ENCODE results near the gene SCRT2.
"Not testable (repeated sequence)": the region's sequence is repeated elsewhere in the genome, so short reads cannot be mapped to it uniquely, and the experiment has no call there.

The SCRT2 gene

DNA sequence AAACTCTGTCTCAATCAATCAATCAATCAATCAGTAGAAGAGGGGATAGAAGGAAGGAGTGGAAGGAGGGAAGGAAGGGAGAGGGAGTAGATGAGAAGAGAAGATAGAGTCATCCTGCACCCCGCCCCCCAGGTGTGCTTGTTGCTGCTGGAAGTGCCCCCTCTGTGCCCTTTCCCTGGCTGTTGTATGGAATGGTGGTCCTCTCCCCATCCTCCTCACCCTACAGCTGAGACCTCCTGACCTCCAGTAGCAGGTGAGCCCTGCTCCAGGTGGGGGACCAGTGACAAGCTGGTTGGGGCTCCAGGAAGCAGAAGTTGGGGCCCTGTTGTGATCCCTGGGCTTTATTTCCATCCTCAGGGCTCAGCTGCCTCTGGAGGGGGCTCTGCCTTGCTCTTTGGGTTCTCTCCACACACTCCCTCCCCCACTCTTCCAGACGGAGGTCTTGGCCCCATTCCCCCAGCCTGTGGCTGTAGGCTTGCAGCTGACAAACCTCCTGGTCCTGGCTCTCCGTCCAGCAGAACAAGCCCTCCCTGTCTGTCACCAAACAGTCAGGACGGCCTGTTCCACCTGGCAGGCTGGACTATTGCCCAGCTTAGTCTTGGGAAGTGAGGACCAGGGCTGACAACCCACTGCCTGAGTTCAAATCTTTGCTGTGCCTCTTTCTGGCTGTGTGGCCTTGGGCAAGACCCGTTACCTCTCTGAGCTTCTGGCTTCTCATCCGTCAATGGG lies 26.0 kb upstream of the SCRT2 start:
- no peak for DNase-seq (ENCODE audit: low read depth in 2 of 2)

DNA sequence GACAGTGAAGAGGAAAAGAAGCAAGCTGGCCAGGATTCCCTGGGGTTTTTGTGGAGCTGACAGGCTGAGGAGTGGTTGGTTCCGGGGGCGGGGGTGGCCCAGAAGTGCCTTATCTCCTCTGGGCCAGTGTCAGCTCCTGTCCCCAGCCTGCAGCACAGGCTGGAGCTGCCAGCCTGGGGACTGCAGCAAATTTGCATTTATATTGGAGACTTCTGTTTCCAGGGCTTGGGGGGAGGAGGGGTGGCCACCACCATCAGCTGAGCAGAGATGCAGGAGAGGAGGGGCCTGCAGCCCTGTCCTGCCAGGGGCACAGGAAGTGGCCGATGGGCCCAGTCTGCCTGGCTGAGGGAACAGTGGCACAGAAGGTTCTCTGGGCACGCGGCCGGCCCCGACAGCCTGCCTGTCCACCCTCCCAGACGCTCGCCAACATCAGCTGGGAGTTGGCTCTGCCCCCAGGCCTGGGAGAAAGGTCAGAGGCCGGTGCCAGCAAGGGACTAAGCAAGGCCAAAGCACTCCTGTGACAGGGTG lies 24.3 kb upstream of the SCRT2 start:
- no peak for DNase-seq (ENCODE audit: low read depth in 2 of 2)

DNA sequence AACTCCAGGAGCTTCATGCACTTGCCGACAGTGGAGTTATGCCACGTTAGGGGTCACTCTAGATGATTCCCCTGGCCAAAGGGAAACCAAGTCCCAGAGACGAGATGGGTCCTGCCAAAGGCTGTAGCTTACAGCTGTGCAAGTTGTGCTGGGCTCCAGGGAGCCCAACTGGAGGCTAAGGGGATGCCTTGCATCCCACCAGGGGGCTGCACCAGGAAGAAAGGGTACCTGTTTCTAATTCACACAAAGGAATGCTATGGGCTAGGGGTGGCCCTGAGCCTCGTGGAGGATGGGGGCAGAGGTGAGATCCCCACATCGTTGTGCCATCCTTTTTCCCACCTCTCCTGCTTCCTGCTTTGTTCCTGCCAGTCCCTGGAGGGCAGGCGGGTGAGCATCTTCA lies 23.7 kb upstream of the SCRT2 start:
- DNase-seq (ENCODE audit: low read depth in 2 of 2), result no peak

DNA sequence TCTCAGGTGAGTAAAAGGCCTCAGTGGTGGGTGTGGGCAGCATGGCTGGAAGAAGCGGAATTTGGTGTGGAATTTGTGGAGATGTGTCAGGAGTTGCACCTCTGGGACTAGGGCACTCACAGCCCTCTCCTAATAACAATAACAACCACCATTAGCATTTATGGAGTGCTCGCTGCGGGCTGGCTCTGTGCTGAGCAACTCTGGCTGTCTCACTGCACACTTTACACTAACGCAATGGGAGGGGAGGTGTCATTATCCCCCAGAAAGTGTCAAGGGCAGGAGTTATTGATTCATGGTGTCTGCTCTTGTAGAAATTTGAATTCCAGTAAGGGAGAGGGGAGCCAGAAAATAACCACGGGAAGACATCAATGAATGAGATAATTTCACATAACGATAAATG lies 22.7 kb upstream of the SCRT2 start:
- DNase-seq (ENCODE audit: low read depth in 2 of 2), result no peak

DNA sequence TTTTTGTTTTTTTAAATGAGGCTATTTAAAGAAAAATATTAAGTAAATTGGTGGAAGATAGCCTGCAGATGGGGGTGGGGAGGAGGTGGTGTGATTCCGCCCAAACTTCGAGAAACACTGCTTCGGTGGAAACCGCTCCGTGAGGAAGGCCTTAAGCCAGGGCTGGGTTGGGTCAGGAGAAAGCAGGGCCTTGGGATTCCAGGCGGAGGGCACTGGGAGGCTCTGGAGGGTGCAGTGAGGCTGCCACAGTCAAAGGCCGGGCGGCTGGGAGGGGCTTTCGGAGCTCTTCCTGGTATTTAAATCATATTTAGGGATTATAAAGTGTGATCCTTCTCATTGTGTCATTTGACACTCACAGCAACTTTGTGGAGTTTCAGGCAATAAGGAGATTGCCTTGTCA lies 22.2 kb upstream of the SCRT2 start:
- no peak for DNase-seq (ENCODE audit: low read depth in 2 of 2)

DNA sequence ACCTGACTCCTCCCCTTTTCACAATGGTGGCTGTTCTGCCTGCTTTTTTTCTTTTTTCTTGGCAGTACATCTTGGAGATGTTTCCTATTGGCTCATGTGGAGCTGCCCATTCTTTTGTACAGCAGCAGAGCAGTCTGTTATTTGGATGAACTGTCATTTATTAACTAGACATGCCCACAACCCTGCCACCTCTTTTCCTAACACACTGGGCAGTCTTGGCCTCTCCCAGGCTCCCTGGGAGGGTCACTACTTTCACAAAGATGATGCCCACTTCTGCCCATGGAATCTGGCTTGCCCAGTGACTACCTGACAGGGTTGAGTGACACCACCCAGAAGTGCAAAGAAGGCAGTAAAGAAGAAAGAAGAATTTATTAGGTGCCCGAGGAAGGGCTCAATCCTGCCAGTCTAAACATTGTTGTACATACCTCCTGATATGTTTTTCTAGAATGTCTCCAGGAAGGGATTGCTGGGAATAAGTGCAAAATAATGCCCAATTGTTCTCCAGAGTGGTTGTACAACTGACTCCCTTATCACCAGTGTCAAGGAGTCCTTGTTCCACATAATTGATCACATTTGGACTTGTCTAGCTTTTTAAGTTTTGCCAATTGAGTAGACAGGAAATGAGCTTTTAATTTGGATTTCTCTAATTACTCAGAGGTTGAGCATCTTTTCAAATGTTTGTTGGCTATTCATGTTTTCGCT lies 19.7 kb upstream of the SCRT2 start:
- DNase-seq (ENCODE audit: low read depth in 2 of 2), result no peak

DNA sequence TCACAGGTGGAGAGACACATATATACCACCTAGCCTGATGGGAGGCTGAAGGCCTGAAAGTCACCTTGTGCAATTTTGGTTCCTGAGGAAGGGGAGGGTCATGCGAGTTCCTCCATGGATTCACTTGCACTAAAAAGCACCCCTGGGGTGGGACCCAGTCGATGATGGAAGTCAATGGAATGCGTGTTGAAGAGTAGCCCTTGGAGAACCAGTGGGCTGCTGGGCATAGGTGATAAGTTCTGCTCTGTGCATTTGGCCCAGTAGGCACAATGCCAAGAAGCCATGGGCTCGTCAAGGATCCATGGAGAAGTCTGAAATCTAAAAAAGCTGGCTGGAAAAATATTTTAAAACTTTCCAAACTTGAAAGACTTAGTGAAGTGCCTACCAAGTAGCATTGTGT lies 18.9 kb upstream of the SCRT2 start:
- DNase-seq (ENCODE audit: low read depth in 2 of 2), result no peak

DNA sequence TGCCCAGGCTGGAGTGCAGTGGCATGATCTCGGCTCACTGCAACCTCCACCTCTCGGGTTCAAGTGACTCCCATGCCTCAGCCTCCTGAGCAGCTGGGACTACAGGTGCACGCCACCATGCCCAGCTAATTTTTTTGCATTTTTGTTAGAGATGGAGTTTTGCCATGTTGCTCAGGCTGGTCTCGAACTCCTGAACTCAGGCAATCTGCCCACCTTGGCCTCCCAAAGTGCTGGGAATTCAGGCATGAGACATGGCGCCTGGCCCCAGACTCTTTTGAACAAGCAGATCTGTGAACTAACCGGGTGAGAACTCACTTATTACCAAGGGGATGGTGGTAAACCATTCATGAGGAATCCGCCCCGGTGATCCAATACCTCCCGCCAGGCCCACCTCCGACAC lies 18.2 kb upstream of the SCRT2 start:
- not testable (repeated sequence) for DNase-seq (ENCODE audit: low read depth in 2 of 2)

DNA sequence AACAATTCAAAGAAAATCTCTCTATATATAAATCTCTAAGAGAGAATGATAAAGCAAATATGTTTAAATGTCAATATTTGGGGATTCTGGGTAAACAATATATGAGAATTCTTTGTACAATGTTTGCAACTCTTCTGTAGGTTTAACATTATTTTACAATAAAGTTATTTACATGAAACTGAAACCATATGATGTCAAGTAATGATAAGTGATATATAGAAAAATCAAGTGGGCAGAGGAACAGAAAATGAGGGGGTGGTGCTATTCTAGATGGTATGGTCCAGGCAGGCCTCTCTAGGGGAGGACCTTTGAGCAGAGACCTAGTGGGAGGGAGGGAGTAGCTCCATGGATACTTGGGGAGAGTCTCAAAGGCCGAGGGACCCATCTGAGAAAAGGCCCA lies 16.4 kb upstream of the SCRT2 start:
- DNase-seq (ENCODE audit: low read depth in 2 of 2), result no peak

DNA sequence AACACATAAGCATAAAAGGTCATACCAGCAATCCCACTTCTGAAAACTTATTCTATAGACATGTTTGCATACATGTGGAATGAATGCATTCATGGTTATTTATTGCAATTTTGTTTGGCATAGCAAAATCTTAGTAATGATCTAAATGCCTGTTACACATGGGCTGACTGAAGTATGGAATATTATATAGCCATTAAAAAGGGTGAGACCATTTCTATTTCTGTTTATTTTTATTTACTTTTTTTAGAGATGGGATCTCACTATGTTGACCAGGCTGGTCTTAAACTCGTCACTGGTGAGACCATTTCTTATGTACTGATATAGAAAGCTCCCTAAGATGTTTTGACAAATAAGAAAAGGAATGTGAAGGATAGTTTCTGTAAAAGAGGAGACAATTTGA lies 14.3 kb upstream of the SCRT2 start:
- DNase-seq (ENCODE audit: low read depth in 2 of 2), result no peak

DNA sequence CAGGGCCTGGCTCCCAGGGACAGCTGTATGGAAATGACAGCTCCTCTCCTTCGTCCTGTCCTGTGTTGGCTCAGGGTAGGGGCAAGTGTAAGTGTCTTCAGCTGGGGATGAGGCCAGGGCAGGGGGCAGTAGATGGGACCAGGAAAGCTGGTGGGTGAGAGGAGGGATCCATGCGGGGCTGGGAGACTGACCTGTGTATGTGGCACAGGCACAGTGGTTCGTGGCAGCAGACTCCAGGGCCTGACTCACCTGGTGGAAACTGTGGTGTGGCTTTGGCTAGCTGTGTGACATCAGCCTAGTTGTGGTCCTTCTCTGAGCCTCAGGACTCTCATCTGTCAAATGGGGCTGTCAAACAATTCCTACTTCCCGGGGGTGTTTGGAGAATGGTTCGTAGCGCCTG lies 13.7 kb upstream of the SCRT2 start:
- DNase-seq (ENCODE audit: low read depth in 2 of 2), result no peak

DNA sequence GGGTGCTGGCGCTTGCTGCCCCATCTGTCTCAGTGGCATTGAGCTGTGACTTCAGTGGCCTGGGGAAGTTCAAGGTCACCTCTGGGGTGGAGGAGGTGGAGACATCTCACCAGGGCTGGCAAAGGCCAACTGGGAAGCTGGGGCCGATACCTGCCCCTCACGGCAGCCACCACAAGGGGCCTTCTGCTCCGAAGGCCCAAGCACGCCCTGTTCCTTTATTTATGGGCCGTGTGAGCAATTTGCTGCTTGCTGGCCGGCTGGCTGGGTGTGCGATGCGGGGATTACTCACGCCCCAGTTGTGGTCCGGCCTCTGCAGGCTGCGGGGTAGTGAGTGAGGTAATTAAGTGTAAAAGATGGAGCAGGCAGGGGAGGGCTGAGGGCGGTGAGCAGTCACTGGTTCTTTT lies 13.2 kb upstream of the SCRT2 start:
- DNase-seq (ENCODE audit: low read depth in 2 of 2), result no peak

DNA sequence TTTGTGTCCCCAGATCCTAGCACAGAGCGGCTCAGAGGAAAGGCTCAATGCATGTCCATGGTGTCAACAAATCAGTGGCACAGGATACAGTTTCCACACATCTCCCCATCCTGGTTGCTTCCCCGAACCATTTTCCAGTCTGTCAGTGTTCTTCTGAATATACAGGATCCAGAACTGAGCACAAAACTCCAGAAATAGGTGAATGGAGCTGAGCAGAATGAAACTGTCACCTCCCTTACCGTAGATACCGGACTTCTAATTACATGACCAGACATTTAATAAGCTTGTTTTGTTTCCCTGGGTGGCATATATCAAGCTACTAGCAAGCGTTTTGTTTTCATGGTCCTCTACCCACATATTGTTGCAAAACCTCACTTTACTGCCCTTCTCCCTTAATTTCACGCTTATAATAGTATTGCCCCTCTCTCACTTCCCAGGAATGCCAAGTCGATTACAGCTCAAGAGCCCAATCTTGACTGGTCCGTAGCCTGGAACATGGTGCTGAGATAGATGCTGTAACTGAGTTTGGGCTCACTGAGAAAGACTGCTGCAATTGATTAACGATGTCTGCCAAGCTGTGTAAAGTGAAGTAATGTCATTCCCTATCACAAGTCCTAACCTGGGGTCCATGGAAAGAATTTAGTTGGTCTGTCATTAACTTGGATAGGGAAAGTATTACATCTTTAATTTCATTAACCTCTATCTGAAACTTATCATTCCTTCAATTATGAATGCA lies 12.0 kb upstream of the SCRT2 start:
- no peak for DNase-seq (ENCODE audit: low read depth in 2 of 2)

DNA sequence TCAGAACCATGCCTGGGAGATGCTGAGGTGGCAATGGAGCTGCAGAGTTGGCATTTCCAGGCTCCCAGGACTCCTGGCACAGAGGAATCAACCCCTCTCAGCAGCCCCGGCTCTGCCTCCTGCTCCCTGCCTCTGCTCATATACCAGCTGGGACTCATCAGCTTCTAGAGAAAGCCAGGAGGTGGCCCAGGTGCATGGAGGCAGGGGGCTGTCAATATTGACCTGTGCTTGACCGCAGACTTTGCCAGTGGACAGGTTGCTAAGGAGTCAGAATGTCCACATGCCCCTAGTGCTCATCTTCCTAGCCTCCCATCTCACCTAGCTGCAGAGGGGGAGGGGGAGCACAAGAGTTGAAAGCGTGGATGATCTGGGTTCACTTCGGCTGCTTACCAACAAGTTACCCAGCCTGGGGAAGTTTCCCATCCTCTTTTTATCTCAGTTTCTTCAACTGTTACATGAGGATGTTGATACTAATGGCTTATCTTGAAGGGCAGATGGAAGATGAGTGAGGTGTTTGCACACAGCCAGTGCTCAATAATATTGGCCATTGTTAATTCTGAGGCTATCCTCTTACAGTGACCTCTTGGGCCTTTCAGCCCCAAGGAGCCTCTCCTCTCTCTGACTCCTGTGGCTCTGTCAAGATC lies 9.2 kb upstream of the SCRT2 start:
- DNase-seq (ENCODE audit: low read depth in 2 of 2), result no peak

DNA sequence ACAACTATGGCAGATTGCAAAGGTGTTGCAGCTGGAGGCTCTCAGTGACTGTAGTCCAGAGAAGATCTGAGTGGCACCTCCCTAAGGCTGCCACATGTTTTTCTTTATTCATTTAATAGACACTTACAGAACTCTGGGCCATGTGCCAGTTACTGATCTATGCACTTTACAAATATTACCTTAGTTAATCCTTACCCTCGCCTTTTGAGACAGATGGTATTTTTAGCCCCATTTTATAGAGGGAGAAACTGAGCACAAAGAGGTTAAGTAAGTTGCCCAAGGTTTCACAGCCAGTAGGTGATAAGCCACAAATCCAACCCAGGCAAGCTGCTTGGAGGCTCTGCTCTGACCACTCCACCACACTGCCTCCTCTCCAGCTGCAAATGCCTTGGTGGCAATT lies 6.5 kb upstream of the SCRT2 start:
- no peak for DNase-seq (ENCODE audit: low read depth in 2 of 2)

DNA sequence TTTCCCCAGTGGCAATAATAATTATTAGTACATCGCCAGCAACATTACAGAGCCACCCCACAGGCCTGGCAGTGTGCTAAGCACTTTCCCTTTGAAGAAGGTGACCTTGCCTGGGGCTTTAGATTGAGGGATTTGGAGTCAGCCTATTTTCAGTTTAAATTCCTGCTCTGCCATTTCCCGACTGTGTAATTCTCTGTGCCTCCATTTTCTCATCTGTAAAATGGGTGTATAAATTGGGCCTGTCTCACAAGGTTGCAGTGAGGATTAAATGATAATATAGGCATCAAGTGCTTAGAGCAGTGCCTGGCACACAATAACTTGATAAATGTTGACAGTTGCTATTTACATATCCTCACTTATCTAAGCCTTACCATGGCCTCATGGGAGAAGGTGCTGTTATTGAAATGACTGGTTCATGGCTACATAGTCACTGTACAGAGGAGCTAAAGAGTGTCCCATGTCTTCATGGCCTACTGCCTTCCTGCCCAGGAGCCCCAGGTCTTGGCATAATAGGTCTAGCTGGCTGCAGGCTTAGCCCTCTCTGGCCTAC lies 5.1 kb upstream of the SCRT2 start:
- DNase-seq (ENCODE audit: low read depth in 2 of 2), result no peak

DNA sequence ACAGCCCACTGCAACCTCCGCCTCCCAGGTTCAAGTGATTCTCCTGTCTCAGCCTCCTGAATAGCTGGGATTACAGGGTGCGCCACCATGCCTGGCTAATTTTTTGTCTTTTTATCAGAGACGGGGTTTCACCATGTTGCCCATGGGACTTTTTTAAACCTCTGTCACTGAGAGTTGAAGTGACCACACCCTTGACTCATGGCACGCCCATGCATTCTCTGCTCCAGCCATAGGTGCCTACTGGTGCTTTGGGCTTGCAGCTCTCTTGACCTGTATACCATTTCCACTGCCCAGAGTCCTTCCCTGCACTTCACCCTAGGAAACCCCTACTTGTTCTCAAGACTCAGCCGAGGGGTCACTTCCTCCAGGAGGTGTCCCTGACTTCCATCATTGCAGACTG lies 2.4 kb upstream of the SCRT2 start:
- no peak for DNase-seq (ENCODE audit: low read depth in 2 of 2)

DNA sequence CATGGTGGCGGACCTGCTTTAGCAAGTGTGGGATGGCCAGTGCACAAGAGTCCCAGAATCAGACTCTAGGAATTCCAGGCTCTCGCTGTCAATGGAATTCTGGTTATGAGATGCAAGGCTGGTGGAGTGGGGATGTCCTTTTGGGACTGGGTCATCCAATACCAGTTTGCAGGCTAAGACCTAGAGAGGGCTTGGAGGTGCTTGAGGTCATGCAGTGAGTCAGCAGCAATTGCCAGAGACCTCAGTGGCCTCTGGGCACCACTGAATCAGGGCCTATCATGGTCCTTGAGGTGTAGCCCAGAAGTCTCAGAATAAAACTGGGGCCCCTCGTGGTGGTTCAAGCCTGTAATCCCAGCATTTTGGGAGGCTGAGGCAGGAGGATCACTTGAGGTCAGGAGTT lies 1.4 kb upstream of the SCRT2 start:
- no peak for DNase-seq (ENCODE audit: low read depth in 2 of 2)

DNA sequence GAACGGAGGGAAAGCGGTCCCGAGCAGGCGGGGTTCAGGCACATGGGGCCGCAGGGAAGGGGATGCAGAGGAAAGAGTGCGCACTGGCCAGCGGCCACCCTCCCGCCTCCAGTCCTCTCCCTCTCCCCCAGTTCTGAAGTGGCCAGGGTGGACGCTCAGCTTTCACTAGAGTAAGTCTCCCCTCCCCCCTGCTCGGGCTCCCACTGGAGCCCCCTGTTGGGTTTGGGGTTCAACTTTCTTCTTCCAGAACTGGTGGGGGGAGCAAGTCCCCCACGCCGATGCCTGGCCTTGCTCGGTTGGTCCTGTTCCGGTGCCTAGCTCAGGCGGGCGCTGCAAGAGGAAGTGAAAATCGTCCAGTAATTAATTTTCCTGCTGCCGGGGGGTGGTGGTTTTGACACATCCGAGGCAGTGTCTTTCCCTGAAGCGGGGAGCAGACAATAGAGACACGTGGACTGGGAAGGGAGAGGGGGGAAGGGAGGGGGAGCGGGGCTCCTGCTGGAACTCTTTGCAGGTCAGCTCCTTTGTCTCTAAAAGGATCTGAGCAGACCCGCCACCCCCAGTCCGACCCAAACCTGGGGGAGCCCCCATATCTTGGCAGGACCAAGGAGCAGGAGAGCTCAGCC lies 824 bp upstream of the SCRT2 start:
- no peak for DNase-seq (ENCODE audit: low read depth in 2 of 2)

DNA sequence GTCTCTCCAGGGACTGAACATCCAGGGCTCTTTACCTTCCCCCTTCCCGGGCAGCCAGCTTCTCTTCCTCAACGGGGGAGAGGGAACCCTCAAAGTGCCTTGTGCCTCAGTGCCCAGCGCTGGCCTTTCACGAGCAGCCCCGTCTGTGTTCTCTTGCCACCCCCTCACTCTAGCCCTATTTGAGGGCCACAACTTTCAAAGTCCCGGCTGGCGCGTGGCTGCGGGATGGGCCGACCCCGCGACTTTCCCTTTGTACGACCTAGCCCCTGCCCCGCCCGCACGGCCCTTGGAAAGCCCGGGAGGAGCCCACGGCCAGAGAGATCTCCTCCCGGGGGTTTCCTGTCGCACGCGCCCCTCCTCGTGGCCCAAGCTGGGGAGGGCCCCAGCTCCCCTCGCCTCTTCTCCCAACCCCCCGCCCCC lies 559 bp downstream of the SCRT2 start:
- DNase-seq (ENCODE audit: low read depth in 2 of 2), result no peak

DNA sequence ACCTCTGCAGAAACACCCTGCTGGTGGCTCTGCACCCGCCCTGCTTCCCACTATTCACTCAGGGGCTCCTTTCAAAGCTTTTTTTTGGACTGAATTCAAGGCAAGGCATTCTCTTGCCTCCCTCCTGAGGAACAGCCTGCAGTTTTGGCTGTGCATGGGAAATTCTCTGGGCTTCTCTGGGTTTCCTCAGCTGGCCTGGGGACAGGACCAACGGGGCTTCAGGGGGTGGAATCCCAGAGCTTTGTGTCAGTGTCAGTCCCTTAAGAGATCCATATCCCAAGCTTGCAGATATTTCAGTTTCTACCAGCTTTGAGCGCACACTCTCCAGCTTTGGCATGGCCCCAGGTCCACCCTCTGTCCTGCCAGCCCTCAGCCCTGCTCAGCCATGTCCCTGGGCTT lies 2.0 kb downstream of the SCRT2 start:
- DNase-seq (ENCODE audit: low read depth in 2 of 2), result no peak

All from stimulated activated CD4-positive, alpha-beta T cell treated with anti-CD3 and anti-CD28 coated beads, Interleukin-4, amount 100 ng/mL, for 48 hours (primary cell).